ENCODE results near the gene GAA. TPM values are rescaled to one million over a fixed set of nuclear protein-coding genes. Genes with fewer than 3 reads are reported as not detected.

The GAA gene
- total RNA-seq, 1 donor from 2014 or later = 38.4 TPM

DNA sequence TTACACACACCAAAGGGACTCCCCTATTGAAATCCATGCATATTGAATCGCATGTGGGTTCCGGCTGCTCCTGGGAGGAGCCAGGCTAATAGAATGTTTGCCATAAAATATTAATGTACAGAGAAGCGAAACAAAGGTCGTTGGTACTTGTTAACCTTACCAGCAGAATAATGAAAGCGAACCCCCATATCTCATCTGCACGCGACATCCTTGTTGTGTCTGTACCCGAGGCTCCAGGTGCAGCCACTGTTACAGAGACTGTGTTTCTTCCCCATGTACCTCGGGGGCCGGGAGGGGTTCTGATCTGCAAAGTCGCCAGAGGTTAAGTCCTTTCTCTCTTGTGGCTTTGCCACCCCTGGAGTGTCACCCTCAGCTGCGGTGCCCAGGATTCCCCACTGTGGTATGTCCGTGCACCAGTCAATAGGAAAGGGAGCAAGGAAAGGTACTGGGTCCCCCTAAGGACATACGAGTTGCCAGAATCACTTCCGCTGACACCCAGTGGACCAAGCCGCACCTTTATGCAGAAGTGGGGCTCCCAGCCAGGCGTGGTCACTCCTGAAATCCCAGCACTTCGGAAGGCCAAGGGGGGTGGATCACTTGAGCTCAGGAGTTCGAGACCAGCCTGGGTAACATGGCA is 2.2 kb downstream of the GAA start:
- TF ChIP-seq, protein P1, sequence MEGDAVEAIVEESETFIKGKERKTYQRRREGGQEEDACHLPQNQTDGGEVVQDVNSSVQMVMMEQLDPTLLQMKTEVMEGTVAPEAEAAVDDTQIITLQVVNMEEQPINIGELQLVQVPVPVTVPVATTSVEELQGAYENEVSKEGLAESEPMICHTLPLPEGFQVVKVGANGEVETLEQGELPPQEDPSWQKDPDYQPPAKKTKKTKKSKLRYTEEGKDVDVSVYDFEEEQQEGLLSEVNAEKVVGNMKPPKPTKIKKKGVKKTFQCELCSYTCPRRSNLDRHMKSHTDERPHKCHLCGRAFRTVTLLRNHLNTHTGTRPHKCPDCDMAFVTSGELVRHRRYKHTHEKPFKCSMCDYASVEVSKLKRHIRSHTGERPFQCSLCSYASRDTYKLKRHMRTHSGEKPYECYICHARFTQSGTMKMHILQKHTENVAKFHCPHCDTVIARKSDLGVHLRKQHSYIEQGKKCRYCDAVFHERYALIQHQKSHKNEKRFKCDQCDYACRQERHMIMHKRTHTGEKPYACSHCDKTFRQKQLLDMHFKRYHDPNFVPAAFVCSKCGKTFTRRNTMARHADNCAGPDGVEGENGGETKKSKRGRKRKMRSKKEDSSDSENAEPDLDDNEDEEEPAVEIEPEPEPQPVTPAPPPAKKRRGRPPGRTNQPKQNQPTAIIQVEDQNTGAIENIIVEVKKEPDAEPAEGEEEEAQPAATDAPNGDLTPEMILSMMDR (conservative IDR thresholded peaks at IDR 0.05) = no peak
- DNase-seq (ENCODE audit: low read depth, low spot score) = no peak

DNA sequence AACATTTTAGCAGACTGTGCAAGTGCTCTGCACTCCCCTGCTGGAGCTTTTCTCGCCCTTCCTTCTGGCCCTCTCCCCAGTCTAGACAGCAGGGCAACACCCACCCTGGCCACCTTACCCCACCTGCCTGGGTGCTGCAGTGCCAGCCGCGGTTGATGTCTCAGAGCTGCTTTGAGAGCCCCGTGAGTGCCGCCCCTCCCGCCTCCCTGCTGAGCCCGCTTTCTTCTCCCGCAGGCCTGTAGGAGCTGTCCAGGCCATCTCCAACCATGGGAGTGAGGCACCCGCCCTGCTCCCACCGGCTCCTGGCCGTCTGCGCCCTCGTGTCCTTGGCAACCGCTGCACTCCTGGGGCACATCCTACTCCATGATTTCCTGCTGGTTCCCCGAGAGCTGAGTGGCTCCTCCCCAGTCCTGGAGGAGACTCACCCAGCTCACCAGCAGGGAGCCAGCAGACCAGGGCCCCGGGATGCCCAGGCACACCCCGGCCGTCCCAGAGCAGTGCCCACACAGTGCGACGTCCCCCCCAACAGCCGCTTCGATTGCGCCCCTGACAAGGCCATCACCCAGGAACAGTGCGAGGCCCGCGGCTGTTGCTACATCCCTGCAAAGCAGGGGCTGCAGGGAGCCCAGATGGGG is 3.1 kb downstream of the GAA start:
- no peaks in the 10 kb centered on the region for H3K36me3 Mint-ChIP-seq (ENCODE audit: low read depth)
- peak overlapping the region; percentile 66 for H3K4me3 Mint-ChIP-seq
- H3K27ac Mint-ChIP-seq (ENCODE audit: unreplicated experiment) = no peak overlapping the region
- H3K4me1 Mint-ChIP-seq = peaks cover 27% of the 10 kb centered on the region
- TF ChIP-seq, protein P1 (conservative IDR thresholded peaks at IDR 0.05) = no peak
- DNase-seq (ENCODE audit: low read depth, low spot score) = no peak
- H3K9me3 Mint-ChIP-seq = no peaks in the 10 kb centered on the region
- no peaks in the 10 kb centered on the region for H3K27me3 Mint-ChIP-seq (ENCODE audit: low read depth)

More for the DNA sequence above, 2.2 kb downstream of the GAA start:
- H3K4me1 Mint-ChIP-seq = peaks cover 27% of the 10 kb centered on the region
- H3K27ac Mint-ChIP-seq (ENCODE audit: unreplicated experiment) = no peak overlapping the region
- no peaks in the 10 kb centered on the region for H3K36me3 Mint-ChIP-seq (ENCODE audit: low read depth)
- peak overlapping the region; percentile 99 for H3K4me3 Mint-ChIP-seq
- no peaks in the 10 kb centered on the region for H3K9me3 Mint-ChIP-seq
- H3K27me3 Mint-ChIP-seq (ENCODE audit: low read depth) = no peaks in the 10 kb centered on the region

GRCh38 chr17:80104956-80105375 is 3.6 kb downstream of the GAA start:
- H3K9me3 Mint-ChIP-seq = no peaks in the 10 kb centered on the region
- no peaks in the 10 kb centered on the region for H3K27me3 Mint-ChIP-seq (ENCODE audit: low read depth)
- H3K4me1 Mint-ChIP-seq = peaks cover 27% of the 10 kb centered on the region
- TF ChIP-seq, protein P1 (conservative IDR thresholded peaks at IDR 0.05) = no peak
- no peaks in the 10 kb centered on the region for H3K36me3 Mint-ChIP-seq (ENCODE audit: low read depth)
- no peak for DNase-seq (ENCODE audit: low read depth, low spot score)
- no peak overlapping the region for H3K27ac Mint-ChIP-seq (ENCODE audit: unreplicated experiment)
- H3K4me3 Mint-ChIP-seq = no peak overlapping the region

DNA sequence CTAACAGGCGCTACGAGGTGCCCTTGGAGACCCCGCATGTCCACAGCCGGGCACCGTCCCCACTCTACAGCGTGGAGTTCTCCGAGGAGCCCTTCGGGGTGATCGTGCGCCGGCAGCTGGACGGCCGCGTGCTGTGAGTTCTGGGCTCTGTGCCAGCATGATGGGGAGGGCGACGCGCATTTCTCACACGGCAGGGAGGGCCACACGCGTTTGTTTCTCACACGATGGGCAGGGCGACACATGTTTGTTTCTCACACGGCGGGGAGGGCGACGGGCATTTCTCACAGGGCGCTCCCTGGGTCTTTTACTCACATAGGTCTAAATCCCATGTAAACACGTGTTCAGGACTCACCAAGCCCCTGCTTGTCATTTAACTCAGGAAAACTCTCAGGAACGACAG is 4.4 kb downstream of the GAA start:
- peak overlapping the region; percentile 38 for H3K4me3 Mint-ChIP-seq
- H3K27ac Mint-ChIP-seq (ENCODE audit: unreplicated experiment) = peak overlapping the region; percentile 57
- no peaks in the 10 kb centered on the region for H3K27me3 Mint-ChIP-seq (ENCODE audit: low read depth)
- no peaks in the 10 kb centered on the region for H3K36me3 Mint-ChIP-seq (ENCODE audit: low read depth)
- no peaks in the 10 kb centered on the region for H3K9me3 Mint-ChIP-seq
- DNase-seq (ENCODE audit: low read depth, low spot score) = no peak
- peaks cover 25% of the 10 kb centered on the region for H3K4me1 Mint-ChIP-seq
- TF ChIP-seq, protein P1 (conservative IDR thresholded peaks at IDR 0.05) = no peak

DNA sequence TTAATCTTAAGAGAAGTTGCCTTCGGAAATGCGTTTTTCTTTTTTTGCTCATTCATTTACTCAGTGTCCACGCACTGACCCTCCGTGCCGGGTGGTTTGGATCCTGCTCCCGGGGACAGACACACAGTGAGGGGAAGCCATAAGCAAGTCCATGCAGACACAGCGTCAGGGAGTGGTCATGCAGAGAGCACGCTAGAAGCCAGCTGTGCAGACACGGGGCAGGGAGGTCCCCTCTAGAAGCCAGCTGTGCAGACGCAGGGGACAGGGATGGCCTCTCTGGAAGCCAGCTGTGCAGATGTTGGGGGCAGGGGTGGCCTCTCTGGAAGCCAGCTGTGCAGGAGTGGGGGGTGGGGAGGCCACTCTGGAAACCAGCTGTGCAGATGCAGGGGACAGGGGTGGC is 4.8 kb downstream of the GAA start:
- no peak for DNase-seq (ENCODE audit: low read depth, low spot score)
- no peaks in the 10 kb centered on the region for H3K27me3 Mint-ChIP-seq (ENCODE audit: low read depth)
- H3K4me3 Mint-ChIP-seq = peak overlapping the region; percentile 38
- TF ChIP-seq, protein P1 (conservative IDR thresholded peaks at IDR 0.05) = no peak
- peaks cover 22% of the 10 kb centered on the region for H3K4me1 Mint-ChIP-seq
- no peaks in the 10 kb centered on the region for H3K9me3 Mint-ChIP-seq
- H3K36me3 Mint-ChIP-seq (ENCODE audit: low read depth) = no peaks in the 10 kb centered on the region
- peak overlapping the region; percentile 57 for H3K27ac Mint-ChIP-seq (ENCODE audit: unreplicated experiment)

All from neural crest cell (in vitro differentiated cells).